Mesenchymal stem cell (in vitro differentiated cells and primary cell): ENCODE results near the gene AGER.

Experiments used
- DNase-seq: peaks from one replicate; pipeline ENCODE4 v3.0.0-alpha.2; 2013
- H2AFZ ChIP-seq: one replicate; pipeline ENCODE4 v1.6.1; 2013; ENCODE audit warnings: low read depth, mild to moderate bottlenecking, control low read depth, inconsistent platforms, low read length, moderate library complexity
- H2AK5ac ChIP-seq: 2 replicates; pipeline ENCODE4 v1.6.1; 2013; ENCODE audit warnings: low read length, moderate library complexity, mild to moderate bottlenecking, inconsistent platforms; ENCODE audit not compliant: severe bottlenecking
- H2BK120ac ChIP-seq: one replicate; pipeline ENCODE4 v1.6.1; 2013; ENCODE audit warnings: low read depth, mild to moderate bottlenecking, inconsistent platforms, low read length, moderate library complexity
- H2BK12ac ChIP-seq, 2 experiments: one replicate each; pipeline ENCODE4 v1.6.1; 2013; ENCODE audit warnings: inconsistent platforms in 2 of 2, low read length in 2 of 2, mild to moderate bottlenecking in 2 of 2, moderate library complexity in 2 of 2, control low read depth in 1 of 2
- H2BK15ac ChIP-seq: one replicate; pipeline ENCODE4 v1.6.1; 2013; ENCODE audit warnings: mild to moderate bottlenecking, low read depth, inconsistent platforms; ENCODE audit not compliant: poor library complexity, severe bottlenecking
- H2BK5ac ChIP-seq: 2 replicates; pipeline ENCODE4 v1.6.1; 2013; ENCODE audit warnings: low read depth, mild to moderate bottlenecking, low read length, control low read depth, inconsistent platforms; ENCODE audit not compliant: poor library complexity, severe bottlenecking
- H3K14ac ChIP-seq, 2 experiments: one replicate each; pipeline ENCODE4 v1.6.1; 2013; ENCODE audit warnings: inconsistent platforms in 2 of 2, low read length in 2 of 2, control low read depth in 1 of 2, mild to moderate bottlenecking in 1 of 2, moderate library complexity in 1 of 2
- H3K18ac ChIP-seq, 2 experiments: one replicate each; pipeline ENCODE4 v1.6.1; 2013; ENCODE audit warnings: inconsistent platforms in 2 of 2, low read length in 2 of 2, control low read depth in 1 of 2, low read depth in 1 of 2, mild to moderate bottlenecking in 1 of 2
- H3K23ac ChIP-seq, 2 experiments: one replicate each; pipeline ENCODE4 v1.6.1; 2013; ENCODE audit warnings: inconsistent platforms in 2 of 2, low read length in 2 of 2, mild to moderate bottlenecking in 2 of 2, moderate library complexity in 2 of 2, control low read depth in 1 of 2
- H3K27ac ChIP-seq: 2 replicates; pipeline ENCODE4 v1.5.1; 2013; ENCODE audit warnings: mild to moderate bottlenecking, moderate library complexity, low read length, control low read depth, inconsistent platforms; ENCODE audit not compliant: poor library complexity, severe bottlenecking
- H3K27me3 ChIP-seq, 2 experiments: 2 replicates each; pipeline versions ENCODE4 v1.6.1 to v1.7.0; 2013; ENCODE audit warnings: low read length in 2 of 2, mild to moderate bottlenecking in 2 of 2, moderate library complexity in 2 of 2, control low read depth in 1 of 2, inconsistent platforms in 1 of 2; ENCODE audit not compliant: control insufficient read depth in 1 of 2, insufficient read depth in 1 of 2
- H3K36me3 ChIP-seq, 2 experiments: 2 replicates each; pipeline versions ENCODE4 v1.6.1 to v1.7.0; 2013; ENCODE audit warnings: low read length in 2 of 2, control low read depth in 1 of 2, inconsistent platforms in 1 of 2, low read depth in 1 of 2, mild to moderate bottlenecking in 1 of 2; ENCODE audit not compliant: insufficient read depth in 2 of 2, control insufficient read depth in 1 of 2
- H3K4ac ChIP-seq, 2 experiments: one replicate each; pipeline ENCODE4 v1.6.1; 2013; ENCODE audit warnings: inconsistent platforms in 2 of 2, low read length in 2 of 2, mild to moderate bottlenecking in 2 of 2, moderate library complexity in 2 of 2, control low read depth in 1 of 2, low read depth in 1 of 2
- H3K4me1 ChIP-seq: 2 replicates; pipeline ENCODE4 v1.6.1; 2013; ENCODE audit warnings: low read depth, low read length, control low read depth; ENCODE audit not compliant: control insufficient read depth, insufficient read depth
- H3K4me2 ChIP-seq: 2 replicates; pipeline ENCODE4 v1.6.1; 2013; ENCODE audit warnings: low read length, mild to moderate bottlenecking, inconsistent platforms; ENCODE audit not compliant: poor library complexity, severe bottlenecking
- H3K4me3 ChIP-seq, 2 experiments: 2 replicates each; pipeline versions ENCODE4 v1.5.1 to v1.7.0; 2013; ENCODE audit warnings: low read length in 2 of 2, mild to moderate bottlenecking in 2 of 2, control low read depth in 1 of 2, low read depth in 1 of 2; ENCODE audit not compliant: insufficient read depth in 1 of 2
- H3K79me1 ChIP-seq: replicated peaks from 2 replicates; pipeline ENCODE4 v1.6.1; 2013; ENCODE audit warnings: mild to moderate bottlenecking, control low read depth, low read length, inconsistent platforms; ENCODE audit not compliant: poor library complexity, severe bottlenecking
- H3K9ac ChIP-seq: 2 replicates; pipeline ENCODE4 v1.7.0; 2013; ENCODE audit warnings: mild to moderate bottlenecking, low read length, moderate library complexity
- H3K9me3 ChIP-seq: 2 replicates; pipeline ENCODE4 v1.7.0; 2013; ENCODE audit warnings: mild to moderate bottlenecking, low read length; ENCODE audit not compliant: control insufficient read depth
- H4K8ac ChIP-seq: one replicate; pipeline ENCODE4 v1.6.1; 2013; ENCODE audit warnings: inconsistent platforms, mild to moderate bottlenecking, low read length, moderate library complexity
- H4K91ac ChIP-seq: one replicate; pipeline ENCODE4 v1.6.1; 2013; ENCODE audit warnings: mild to moderate bottlenecking, low read length, inconsistent platforms
- WGBS: methylation state at CpG from one replicate; pipeline ENCODE4 v1.1.7; 2013; ENCODE audit warnings: mixed read lengths; 5-methylcytosine and 5-hydroxymethylcytosine counted together

AGER gene

DNA sequence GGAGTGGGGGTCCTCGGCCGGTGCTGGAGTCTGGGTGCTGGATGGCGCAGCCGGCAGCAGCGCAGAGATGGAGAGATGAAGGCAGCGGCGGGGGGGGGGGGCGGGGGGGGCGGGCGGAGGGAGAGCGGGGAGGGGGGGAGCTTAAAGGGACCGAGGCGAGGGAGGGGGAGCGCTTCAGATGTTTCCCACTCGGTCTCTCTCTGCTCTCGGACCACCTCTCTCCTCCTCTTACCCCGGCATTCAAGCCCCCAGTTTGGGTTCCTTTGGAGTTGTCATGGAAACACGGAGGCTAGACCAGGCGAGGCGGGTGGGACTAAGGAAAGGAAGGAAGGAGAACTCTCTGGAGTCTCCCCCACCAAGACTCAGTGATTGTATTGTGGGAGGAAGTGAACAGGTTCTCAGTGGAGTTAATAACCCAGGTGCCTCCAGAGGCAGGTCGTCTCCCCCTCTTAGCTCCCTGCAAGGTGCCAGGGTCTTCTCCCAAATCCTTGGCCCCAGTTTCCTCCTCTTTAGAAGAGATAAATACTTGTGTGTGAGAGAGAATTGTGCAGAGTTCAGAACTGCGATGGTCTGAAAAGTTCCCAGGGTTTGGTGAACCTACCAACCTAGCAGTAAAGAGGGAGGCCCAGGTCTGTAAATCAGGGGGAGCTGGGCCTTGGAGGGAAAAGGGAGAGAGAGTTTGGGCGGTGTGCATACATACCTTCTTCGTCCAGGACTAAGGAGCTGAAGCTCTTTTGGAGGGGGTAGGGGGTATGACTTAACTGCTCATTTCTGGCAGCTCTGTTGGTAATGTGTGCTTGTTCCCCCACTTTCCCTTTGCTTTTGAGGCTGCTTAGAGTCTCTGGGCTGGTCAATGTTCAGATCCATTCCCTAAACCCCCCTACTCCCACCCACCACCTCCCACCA, 31.9 kb downstream of the AGER start, which contains the start of gene PRRT1:
TSS of gene PRRT1 (minus strand) at position 77 of the 906 bp plus-strand sequence. CDS start 112 bp downstream, outside the sequence.
- Histone ChIP-seq H2BK120ac (no peak within 1 kb of the TSS), H3K9ac (peak within 1 kb of the TSS; percentile 97), H3K79me1 (peaks cover 12% of the 10 kb centered on the region), H3K9me3 (no peaks in the 10 kb centered on the region), H4K8ac (peak within 1 kb of the TSS; percentile 88), H3K4me2 (peak within 1 kb of the TSS; percentile 88), H2BK5ac (no peak within 1 kb of the TSS), H3K4me3 (peak within 1 kb of the TSS; percentile 32 to 98), H3K4me1 (peaks cover 31% of the 10 kb centered on the region), H2BK12ac (peak within 1 kb of the TSS; percentile 33 to 81), H3K4ac (peak within 1 kb of the TSS; percentile 56 to 82), H2BK15ac (peak within 1 kb of the TSS; percentile 80), H4K91ac (peak within 1 kb of the TSS; percentile 11), H3K36me3 (peaks cover 7 to 16% of the 10 kb centered on the region in 2 experiments), H3K27me3 (peaks cover 30 to 34% of the 10 kb centered on the region in 2 experiments), H3K23ac (no peak within 1 kb of the TSS), H2AK5ac (peak within 1 kb of the TSS; percentile 47), H3K14ac (peak within 1 kb of the TSS in 1 of 2 experiments; percentile 84), H3K27ac (peak within 1 kb of the TSS; percentile 86), H3K18ac (peak within 1 kb of the TSS in 1 of 2 experiments; percentile 88), H2AFZ (peak within 1 kb of the TSS; percentile 70)
- 29% methylated on average over 7 of the region's 24 CpGs for WGBS
- DNase-seq = peak; percentile 30

GRCh38 chr6:32151181-32151862, 32.7 kb downstream of the AGER start:
- H3K9me3 ChIP-seq = no peaks in the 10 kb centered on the region
- H3K9ac ChIP-seq = peak overlapping the region; percentile 70
- no peak overlapping the region for H3K27ac ChIP-seq
- peak overlapping the region in 1 of 2 experiments; percentile 84 for H3K14ac ChIP-seq
- peaks cover 31% of the 10 kb centered on the region for H3K4me1 ChIP-seq
- H3K18ac ChIP-seq = peak overlapping the region in 1 of 2 experiments; percentile 88
- WGBS = 62% methylated on average over 4 of the region's 8 CpGs
- no peak overlapping the region for H2BK15ac ChIP-seq
- peak overlapping the region; percentile 20 for H3K4me2 ChIP-seq
- H3K4ac ChIP-seq = peak overlapping the region in 1 of 2 experiments; percentile 56
- H3K36me3 ChIP-seq = peaks cover 3 to 8% of the 10 kb centered on the region in 2 experiments
- H4K91ac ChIP-seq = no peak overlapping the region
- H3K79me1 ChIP-seq = peaks cover 8% of the 10 kb centered on the region
- DNase-seq = no peak
- peak overlapping the region; percentile 33 to 81 for H2BK12ac ChIP-seq
- H2AK5ac ChIP-seq = no peak overlapping the region
- H4K8ac ChIP-seq = no peak overlapping the region
- no peak overlapping the region for H2BK120ac ChIP-seq
- H3K27me3 ChIP-seq = peaks cover 35 to 39% of the 10 kb centered on the region in 2 experiments
- peak overlapping the region in 1 of 2 experiments; percentile 80 for H3K4me3 ChIP-seq
- no peak overlapping the region for H3K23ac ChIP-seq
- H2AFZ ChIP-seq = peak overlapping the region; percentile 70
- H2BK5ac ChIP-seq = no peak overlapping the region

DNA sequence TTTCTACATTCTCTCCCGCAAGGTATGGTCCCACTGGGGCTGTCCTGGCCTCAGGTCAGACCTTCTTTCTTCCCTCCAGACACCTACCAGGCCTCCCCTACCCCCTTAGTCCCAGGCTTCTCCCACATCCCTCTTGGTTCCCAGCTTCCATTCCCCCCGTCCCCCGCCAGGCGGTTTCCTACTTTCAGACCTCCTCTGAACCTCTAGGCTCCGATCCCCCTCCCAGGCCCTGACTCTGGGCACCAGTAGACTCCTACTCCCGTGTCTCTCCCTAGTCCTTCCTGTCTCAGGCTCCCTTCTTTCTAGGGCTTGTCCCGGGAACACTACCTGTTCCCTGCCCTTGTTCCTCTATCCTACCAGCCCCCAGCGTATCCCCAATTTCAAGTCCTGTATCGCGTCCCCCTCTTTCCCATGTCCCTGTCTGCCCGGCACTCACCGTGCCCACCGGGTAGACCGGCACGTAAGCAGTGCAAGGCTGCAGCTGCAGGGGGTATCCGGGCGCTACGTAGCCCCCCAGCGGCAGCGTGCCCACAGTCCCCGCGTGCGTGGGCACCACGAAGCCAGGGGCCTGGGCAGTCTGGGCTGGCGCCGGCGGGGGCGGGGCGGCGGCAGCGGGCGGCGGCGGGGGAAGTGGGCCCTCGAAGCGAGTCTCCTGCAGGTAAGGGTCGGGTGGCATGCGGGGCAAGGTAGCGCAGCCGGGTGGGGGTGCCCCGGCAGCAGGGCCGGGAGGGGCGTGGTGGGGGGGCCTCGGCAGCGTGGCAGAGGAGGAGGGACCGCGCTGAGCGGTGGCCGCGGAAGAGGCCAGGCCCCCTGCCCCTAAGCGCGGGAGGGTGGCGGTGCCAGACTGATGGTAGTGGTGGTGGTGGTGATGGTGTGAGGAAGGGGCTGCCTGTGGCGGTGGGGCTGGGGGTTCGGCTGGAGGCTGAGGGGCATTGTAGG, 33.9 kb downstream of the AGER start:
- Histone ChIP-seq H2AFZ (no peak overlapping the region), H3K9ac (no peak overlapping the region), H2AK5ac (no peak overlapping the region), H3K4me2 (no peak overlapping the region), H3K23ac (peak overlapping the region in 1 of 2 experiments; percentile 1), H4K8ac (peak overlapping the region; percentile 59), H3K4me3 (peak overlapping the region in 1 of 2 experiments; percentile 18), H4K91ac (peak overlapping the region; percentile 43), H3K14ac (peak overlapping the region in 1 of 2 experiments; percentile 75), H3K4me1 (peaks cover 27% of the 10 kb centered on the region), H3K79me1 (peaks cover 5% of the 10 kb centered on the region), H2BK15ac (no peak overlapping the region), H2BK120ac (no peak overlapping the region), H3K4ac (no peak overlapping the region), H3K9me3 (no peaks in the 10 kb centered on the region), H3K36me3 (no peaks in the 10 kb centered on the region), H3K18ac (peak overlapping the region in 1 of 2 experiments; percentile 57), H3K27me3 (peaks cover 39 to 46% of the 10 kb centered on the region in 2 experiments), H2BK12ac (peak overlapping the region in 1 of 2 experiments; percentile 85), H2BK5ac (no peak overlapping the region), H3K27ac (no peak overlapping the region)
- DNase-seq = no peak
- 29% methylated on average over 55 of the region's 55 CpGs for WGBS
